H1 (cell line): ENCODE data around the gene POU4F2. TPM values are rescaled to one million over a fixed set of nuclear protein-coding genes. Genes with fewer than 3 reads are reported as not detected.

ENCODE experiments used
- ATF2 ChIP-seq: IDR thresholded peaks from 2 replicates; pipeline ENCODE4 v1.6.1; 2012; ENCODE audit warnings: low read length, inconsistent platforms
- BCL11A ChIP-seq, 2 experiments: IDR thresholded peaks; one replicate each; pipeline ENCODE4 v1.6.1; 2011; ENCODE audit warnings: low read depth in 2 of 2, low read length in 2 of 2, mild to moderate bottlenecking in 2 of 2
- CBX5 ChIP-seq: fragments of 300-800, 300-1000 bp; sonication (generic); IDR thresholded peaks from 2 replicates; pipeline ENCODE4 v1.7.1; 2016; ENCODE audit warnings: antibody characterized with exemption, low read length, low read depth
- CEBPB ChIP-seq: IDR thresholded peaks from 2 replicates; pipeline ENCODE4 v1.6.1; 2012; ENCODE audit warnings: low read depth, low read length
- CHD2 ChIP-seq: IDR thresholded peaks from 2 replicates; pipeline ENCODE4 v1.6.1; 2012; ENCODE audit warnings: low read length, improper control_type of control experiment
- CTCF ChIP-seq, 3 experiments: IDR thresholded peaks; 1 replicate in 2 of 3; 2 replicates in 1 of 3; pipeline versions ENCODE4 v1.5.1 to v1.6.1; 2011; ENCODE audit warnings: low read length in 3 of 3, mild to moderate bottlenecking in 3 of 3, inconsistent platforms in 2 of 3, low read depth in 1 of 3, moderate library complexity in 1 of 3; ENCODE audit not compliant: insufficient read depth in 1 of 3; ENCODE audit errors: control extremely low read depth in 1 of 3
- EP300 ChIP-seq, 2 experiments: IDR thresholded peaks; 1 replicate in 1 of 2; 2 replicates in 1 of 2; pipeline ENCODE4 v1.6.1; 2011 to 2012; ENCODE audit warnings: low read depth in 2 of 2, low read length in 2 of 2, mild to moderate bottlenecking in 2 of 2, borderline replicate concordance in 1 of 2, inconsistent platforms in 1 of 2, moderate library complexity in 1 of 2
- EZH2 ChIP-seq: fragments of 200-600 bp; sonication (generic); IDR thresholded peaks from 2 replicates; pipeline ENCODE4 v1.7.1; 2012; ENCODE audit warnings: low read depth, mild to moderate bottlenecking, moderate library complexity, low read length, inconsistent platforms; ENCODE audit not compliant: severe bottlenecking
- FOSL1 ChIP-seq: IDR thresholded peaks from 2 replicates; pipeline ENCODE4 v1.6.1; 2011; ENCODE audit warnings: mild to moderate bottlenecking, low read depth, low read length, moderate library complexity; ENCODE audit not compliant: insufficient read depth
- JUN ChIP-seq: IDR thresholded peaks from 2 replicates; pipeline ENCODE4 v1.6.1; 2011; ENCODE audit warnings: low read depth, mild to moderate bottlenecking, improper control_type of control experiment, low read length
- JUND ChIP-seq: IDR thresholded peaks from 2 replicates; pipeline ENCODE4 v1.6.1; 2011; ENCODE audit warnings: mild to moderate bottlenecking, improper control_type of control experiment, low read length
- KDM4A ChIP-seq: IDR thresholded peaks from one replicate; pipeline ENCODE4 v1.7.1; 2012; ENCODE audit warnings: low read depth, mild to moderate bottlenecking, moderate library complexity, low read length, inconsistent platforms; ENCODE audit not compliant: severe bottlenecking
- PHF8 ChIP-seq: fragments of 200-600 bp; sonication (generic); conservative IDR thresholded peaks from 2 replicates; pipeline ENCODE4 v1.7.1; 2012; ENCODE audit warnings: low read depth, mild to moderate bottlenecking, inconsistent platforms, low read length, moderate library complexity
- POLR2AphosphoS5 ChIP-seq: IDR thresholded peaks from 2 replicates; pipeline ENCODE4 v1.6.1; 2011; ENCODE audit warnings: low read depth, low read length
- RBBP5 ChIP-seq: IDR thresholded peaks from 2 replicates; pipeline ENCODE4 v1.7.1; 2012; ENCODE audit warnings: low read depth, mild to moderate bottlenecking, inconsistent platforms, low read length, moderate library complexity, borderline replicate concordance
- RFX5 ChIP-seq: IDR thresholded peaks from 2 replicates; pipeline ENCODE4 v1.6.1; 2011; ENCODE audit warnings: low read depth, low read length, improper control_type of control experiment, borderline replicate concordance
- SIRT6 ChIP-seq: IDR thresholded peaks from one replicate; pipeline ENCODE4 v1.7.1; 2012; ENCODE audit warnings: low read length, inconsistent platforms
- SP4 ChIP-seq: IDR thresholded peaks from 2 replicates; pipeline ENCODE4 v1.6.1; 2012; ENCODE audit warnings: low read length, inconsistent platforms
- SUZ12 ChIP-seq: fragments of 200-600 bp; sonication (generic); IDR thresholded peaks from 2 replicates; pipeline ENCODE4 v1.6.1; 2012; ENCODE audit warnings: mild to moderate bottlenecking, inconsistent platforms, low read length, moderate library complexity, mixed read lengths
- TAF1 ChIP-seq: IDR thresholded peaks from 2 replicates; pipeline ENCODE4 v1.6.1; 2011; ENCODE audit warnings: mild to moderate bottlenecking, low read depth, low read length
- polyA plus RNA-seq, 7 experiments: library from polyadenylated mRNA; depleted of rRNA in 3 of 7; stranded (reverse) in 5 of 7; unstranded in 2 of 7; fragments of >200 nt in 5 of 7; fragments of 200-250 nt in 2 of 7; gene quantifications; 1 replicate in 5 of 7; 2 replicates in 1 of 7; 4 replicates in 1 of 7; pipeline versions ENCODE4 v1.2.1 to v1.2.3, GENCODE V29; 2011 to 2013; ENCODE audit warnings: missing spikeins in 2 of 7, mixed read lengths in 2 of 7
- total RNA-seq: library from RNA; stranded (reverse); fragmentation: NEBNext Ultra II Directional; extraction: Animal tissue kit (Norgen Biotek cat#: 25700); gene quantifications from 2 replicates; pipeline ENCODE4 v1.2.1, GENCODE V29; 2021

The POU4F2 gene
- total and polyA plus RNA-seq, 2 of the 8 experiments (the other 6 are each of a cell fraction or from before 2014, with no cell fraction given), result not detected

GRCh38 chr4:146654687-146655520 is 16.2 kb downstream of the POU4F2 start (continued):
- peak; percentile 93 for TF ChIP-seq SUZ12
- TF ChIP-seq SP4, result no peak
- 0 out of 2 replicates have a peak, but pooled peaks have one; percentile 20 for TF ChIP-seq RBBP5
- TF ChIP-seq RFX5, result no peak
- peak; percentile 86 for TF ChIP-seq EZH2
- no peak for TF ChIP-seq CBX5
- no peak for TF ChIP-seq SIRT6
- no peak for TF ChIP-seq JUND
- TF ChIP-seq BCL11A (IDR thresholded peaks at IDR 0.05; ENCODE audit: low read depth in 2 of 2, low read length in 2 of 2), result no peak
- no peak for TF ChIP-seq CHD2
- no peak for TF ChIP-seq JUN
- TF ChIP-seq CTCF (IDR thresholded peaks at IDR 0.05; ENCODE audit: control extremely low read depth in 1 of 3, insufficient read depth in 1 of 3, low read depth in 1 of 3, low read length in 3 of 3), result no peak
- no peak for TF ChIP-seq POLR2AphosphoS5
- TF ChIP-seq PHF8, result no peak
- no peak for TF ChIP-seq FOSL1
- no peak for TF ChIP-seq ATF2
- no peak for TF ChIP-seq TAF1
- TF ChIP-seq KDM4A, result no peak
- no peak for TF ChIP-seq EP300 (IDR thresholded peaks at IDR 0.05; ENCODE audit: borderline replicate concordance in 1 of 2, low read depth in 2 of 2, low read length in 2 of 2)
- TF ChIP-seq CEBPB, result no peak
